ENCODE measurements around the gene NTHL1. TPM values are rescaled to one million over a fixed set of nuclear protein-coding genes. Genes with fewer than 3 reads are reported as not detected.

NTHL1 gene
- total RNA-seq, 1 experiment from 2014 or later = 52.0 TPM

GRCh38 chr16:2058872-2059271 lies 11.2 kb upstream of the NTHL1 start:
- Histone ChIP-seq H3K4ac (ENCODE audit: low read depth, low read length) (no peak overlapping the region), H2BK12ac (ENCODE audit: insufficient read length, low read depth, low read length) (no peak overlapping the region), H3K27me3 (ENCODE audit: insufficient read depth, low read length) (no peaks in the 10 kb centered on the region), H4K91ac (ENCODE audit: insufficient read length, low read depth, low read length) (no peak overlapping the region), H2BK20ac (ENCODE audit: low read depth, low read length, poor library complexity, severe bottlenecking) (no peak overlapping the region), H3K18ac (ENCODE audit: insufficient read length, low read depth, low read length) (no peak overlapping the region), H2AK5ac (ENCODE audit: insufficient read length, low read length) (no peak overlapping the region), H3K79me1 (ENCODE audit: insufficient read depth, low read depth, low read length, poor library complexity, severe bottlenecking) (no peaks in the 10 kb centered on the region), H4K20me1 (ENCODE audit: control insufficient read depth, insufficient read depth, insufficient read length) (peaks cover 2% of the 10 kb centered on the region), H2AFZ (ENCODE audit: low read length) (no peak overlapping the region), H4K8ac (replicated peaks; ENCODE audit: insufficient read length, low read depth, low read length) (no peak overlapping the region), H3K56ac (ENCODE audit: insufficient read length, low read depth, low read length) (no peak overlapping the region), H3K23ac (ENCODE audit: insufficient read length, low read depth, low read length) (no peak overlapping the region), H3K9me3 (ENCODE audit: control insufficient read depth, low read depth, low read length) (no peaks in the 10 kb centered on the region), H3K23me2 (ENCODE audit: insufficient read length, low read depth, low read length, poor library complexity, severe bottlenecking) (peaks cover 3% of the 10 kb centered on the region), H2BK15ac (ENCODE audit: low read depth, low read length) (no peak overlapping the region), H3K9ac (ENCODE audit: extremely low read depth, insufficient read length, low read length) (no peak overlapping the region), H3K4me1 (ENCODE audit: insufficient read depth, low read length) (no peaks in the 10 kb centered on the region), H4K5ac (ENCODE audit: insufficient read length, low read depth, low read length) (no peak overlapping the region), H2BK5ac (ENCODE audit: insufficient read length, low read length) (no peak overlapping the region), H3K79me2 (ENCODE audit: insufficient read depth, low read length) (no peaks in the 10 kb centered on the region), H2BK120ac (ENCODE audit: low read depth, low read length, poor library complexity, severe bottlenecking) (no peak overlapping the region), H3K27ac (ENCODE audit: insufficient read length, low read depth, low read length) (no peak overlapping the region), H3K14ac (ENCODE audit: insufficient read depth, low read length) (no peak overlapping the region), H3T11ph (ENCODE audit: low read length) (no peak overlapping the region), H3K4me2 (ENCODE audit: insufficient read depth, insufficient read length, low read length) (no peak overlapping the region)
- TF ChIP-seq, protein P1, sequence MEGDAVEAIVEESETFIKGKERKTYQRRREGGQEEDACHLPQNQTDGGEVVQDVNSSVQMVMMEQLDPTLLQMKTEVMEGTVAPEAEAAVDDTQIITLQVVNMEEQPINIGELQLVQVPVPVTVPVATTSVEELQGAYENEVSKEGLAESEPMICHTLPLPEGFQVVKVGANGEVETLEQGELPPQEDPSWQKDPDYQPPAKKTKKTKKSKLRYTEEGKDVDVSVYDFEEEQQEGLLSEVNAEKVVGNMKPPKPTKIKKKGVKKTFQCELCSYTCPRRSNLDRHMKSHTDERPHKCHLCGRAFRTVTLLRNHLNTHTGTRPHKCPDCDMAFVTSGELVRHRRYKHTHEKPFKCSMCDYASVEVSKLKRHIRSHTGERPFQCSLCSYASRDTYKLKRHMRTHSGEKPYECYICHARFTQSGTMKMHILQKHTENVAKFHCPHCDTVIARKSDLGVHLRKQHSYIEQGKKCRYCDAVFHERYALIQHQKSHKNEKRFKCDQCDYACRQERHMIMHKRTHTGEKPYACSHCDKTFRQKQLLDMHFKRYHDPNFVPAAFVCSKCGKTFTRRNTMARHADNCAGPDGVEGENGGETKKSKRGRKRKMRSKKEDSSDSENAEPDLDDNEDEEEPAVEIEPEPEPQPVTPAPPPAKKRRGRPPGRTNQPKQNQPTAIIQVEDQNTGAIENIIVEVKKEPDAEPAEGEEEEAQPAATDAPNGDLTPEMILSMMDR (conservative IDR thresholded peaks at IDR 0.05) = no peak
- no peak for DNase-seq
- no peaks in the 10 kb centered on the region for H3K4me1 Mint-ChIP-seq
- H3K4me3 Mint-ChIP-seq = no peak overlapping the region; a peak in 1 of 5 replicates
- WGBS (ENCODE audit: extremely low coverage, insufficient read length, low lambda C conversion rate) = no CpG with 5 or more reads among the region's 10 CpGs
- no peaks in the 10 kb centered on the region for H3K27me3 Mint-ChIP-seq (ENCODE audit: low read depth)
- H3K36me3 Mint-ChIP-seq (ENCODE audit: insufficient read depth in 1 of 3, low read depth in 3 of 3) = peaks cover 0 to 29% (median 18%) of the 10 kb centered on the region in 3 experiments; a peak in 5 of 7 replicates
- no peaks in the 10 kb centered on the region for H3K9me3 Mint-ChIP-seq
- H3K27ac Mint-ChIP-seq = peak overlapping the region in 2 of 3 experiments; percentile 25 to 95; a peak in 1 of 7 replicates
